Right cardiac atrium (tissue), 5 donors: Measurements from ENCODE around the gene SYMPK. TPM values are rescaled to one million over a fixed set of nuclear protein-coding genes. Genes with fewer than 3 reads are reported as not detected.

Experiments used
- ATAC-seq, 2 donors: fragments of 200-7000 bp; cut with Tn5 transposase; one replicate each; pipeline versions ENCODE4 v1.8.0 to v1.9.1; 2020; ENCODE audit warnings: moderate library complexity in 2 of 2, mild to moderate bottlenecking in 1 of 2
- DNase-seq, 3 donors: peaks; one replicate each; pipeline ENCODE4 v3.0.0-alpha.2; 2020
- H3K27ac ChIP-seq: one replicate; pipeline ENCODE4 v1.5.1; 2013; ENCODE audit warnings: mild to moderate bottlenecking, low read length, control low read depth, moderate library complexity
- H3K27me3 ChIP-seq: one replicate; pipeline ENCODE4 v1.6.1; 2013; ENCODE audit not compliant: control insufficient read depth, insufficient read depth
- H3K4me1 ChIP-seq: one replicate; pipeline ENCODE4 v1.6.1; 2013; ENCODE audit warnings: low read length; ENCODE audit not compliant: control insufficient read depth, insufficient read depth
- H3K4me3 ChIP-seq: one replicate; pipeline ENCODE4 v1.5.1; 2013; ENCODE audit warnings: low read length, control low read depth
- H3K9me3 ChIP-seq: one replicate; pipeline ENCODE4 v1.6.1; 2013; ENCODE audit warnings: low read length; ENCODE audit not compliant: control insufficient read depth
- WGBS: extraction: QIAGEN DNeasy Blood & Tissue Kit; methylation state at CpG from one replicate; pipeline ENCODE4 v1.1.7; 2013; 5-methylcytosine and 5-hydroxymethylcytosine counted together
- intact Hi-C, 4 donors: fragments of 100-400 bp; cut with DNase I; formaldehyde crosslinking; loops; one replicate each; pipeline versions ENCODE4 v1.11.0 to v1.14.0; 2022 to 2023
- polyA plus RNA-seq: library from polyadenylated mRNA; stranded (reverse); fragments of 200-250 nt; gene quantifications from one replicate; pipeline ENCODE4 v1.2.3, GENCODE V29; 2013
- total RNA-seq, 4 donors: library from RNA; stranded (reverse); fragmentation: NEBNext Ultra II Directional; extraction: Animal tissue kit (Norgen Biotek cat#: 25700); gene quantifications; one replicate each; pipeline ENCODE4 v1.2.1, GENCODE V29; 2021
- donor health status: healthy with polysubstance abuse.
- donor health status: DM: no; HTN: yes; CAD: no.
- donor health status: DM: no; HTN: no; CAD: no.
- donor health status: DM: no; HTN: yes; CAD: no; lungs with severe emphysema.
- donor health status: DM: yes; HTN: yes; CAD: no.

SYMPK gene
- total and polyA plus RNA-seq, 5 donors: 23.5 to 40.4 (median 33.6) TPM

- WGBS: 35% methylated on average over 26 of the region's 26 CpGs
- no peaks in the 10 kb centered on the region for H3K27me3 ChIP-seq
- H3K4me1 ChIP-seq: peaks cover 3% of the 10 kb centered on the region
- peak; percentile 52 to 66 for ATAC-seq
- peak overlapping the region; percentile 50 for H3K4me3 ChIP-seq
- H3K27ac ChIP-seq: peak overlapping the region; percentile 94
- intact Hi-C loops: no loop called here
- H3K9me3 ChIP-seq: no peaks in the 10 kb centered on the region
- peak; percentile 78 to 93 (median 90) for DNase-seq
Observed at GRCh38 chr19:45782820-45783785, 79.8 kb downstream of the SYMPK start.

- peak within 1 kb of the TSS; percentile 50 for H3K4me3 ChIP-seq
- peak within 1 kb of the TSS; percentile 94 for H3K27ac ChIP-seq
- H3K27me3 ChIP-seq: no peaks in the 10 kb centered on the region
- H3K9me3 ChIP-seq: no peaks in the 10 kb centered on the region
- 14% methylated on average over 18 of the region's 18 CpGs for WGBS
- intact Hi-C loops: no loop called here
- peaks cover 3% of the 10 kb centered on the region for H3K4me1 ChIP-seq
- DNase-seq (peak; percentile 71 to 92 (median 87)), ATAC-seq (peak; percentile 63 to 74)
Observed at GRCh38 chr19:45782162-45782691, 80.7 kb downstream of the SYMPK start, which contains the start of gene DMPK. DMPK (minus strand) TSS chr19:45782490; CDS start chr19:45782352, 138 bp downstream.

GRCh38 chr19:45781214-45782161, 81.5 kb downstream of the SYMPK start:
- ATAC-seq: peak; percentile 0 to 8

GRCh38 chr19:45780448-45781213, 82.3 kb downstream of the SYMPK start:
- Histone ChIP-seq H3K9me3 (no peaks in the 10 kb centered on the region), H3K27ac (peak overlapping the region; percentile 71), H3K27me3 (no peaks in the 10 kb centered on the region), H3K4me1 (peaks cover 3% of the 10 kb centered on the region), H3K4me3 (peak overlapping the region; percentile 50)
- intact Hi-C loops: no loop called here
- WGBS: 20% methylated on average over 13 of the region's 13 CpGs
- no peak for DNase-seq
- ATAC-seq: no peak

More at GRCh38 chr19:45781214-45782161, 81.5 kb downstream of the SYMPK start:
- H3K27ac ChIP-seq: peak overlapping the region; percentile 79
- no peaks in the 10 kb centered on the region for H3K9me3 ChIP-seq
- WGBS: 39% methylated on average over 17 of the region's 17 CpGs
- DNase-seq: peak in 2 of 3 donors; percentile 46 to 66
- H3K4me3 ChIP-seq: peak overlapping the region; percentile 50
- H3K27me3 ChIP-seq: no peaks in the 10 kb centered on the region
- intact Hi-C loops: no loop called here
- peaks cover 3% of the 10 kb centered on the region for H3K4me1 ChIP-seq

DNA sequence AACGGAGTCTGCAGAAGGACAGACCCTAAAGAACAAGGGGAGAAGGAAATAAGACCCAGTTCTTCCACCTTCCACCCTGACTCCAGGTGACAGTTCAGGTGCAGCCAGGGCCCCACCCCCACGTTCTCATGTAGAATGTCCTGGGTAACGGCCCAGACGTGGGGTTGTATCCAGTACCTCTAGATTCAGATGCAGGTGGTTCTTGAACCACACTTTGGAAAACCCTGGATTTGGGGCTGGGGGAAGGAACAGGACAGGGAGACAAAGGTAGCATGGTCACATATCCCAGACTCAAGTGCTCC, 82.8 kb downstream of the SYMPK start:
- Histone ChIP-seq H3K27me3 (no peaks in the 10 kb centered on the region), H3K27ac (no peak overlapping the region), H3K4me1 (peaks cover 3% of the 10 kb centered on the region), H3K4me3 (peak overlapping the region; percentile 50), H3K9me3 (no peaks in the 10 kb centered on the region)
- no peak for ATAC-seq
- 52% methylated on average over 4 of the region's 4 CpGs for WGBS
- DNase-seq: peak in 1 of 3 donors; percentile 48
- intact Hi-C loops: no loop called here

GRCh38 chr19:45779231-45780145, 83.5 kb downstream of the SYMPK start:
- no peak overlapping the region for H3K27ac ChIP-seq
- peak; percentile 80 to 94 (median 92) for DNase-seq
- intact Hi-C loops: no loop called here
- H3K9me3 ChIP-seq: no peaks in the 10 kb centered on the region
- no peak overlapping the region for H3K4me3 ChIP-seq
- H3K4me1 ChIP-seq: no peaks in the 10 kb centered on the region
- WGBS: 21% methylated on average over 48 of the region's 48 CpGs
- ATAC-seq: peak; percentile 59 to 66
- H3K27me3 ChIP-seq: no peaks in the 10 kb centered on the region

GRCh38 chr19:45778010-45778661, 84.8 kb downstream of the SYMPK start:
- Histone ChIP-seq H3K4me1 (no peaks in the 10 kb centered on the region), H3K4me3 (no peak overlapping the region), H3K9me3 (no peaks in the 10 kb centered on the region), H3K27me3 (no peaks in the 10 kb centered on the region), H3K27ac (no peak overlapping the region)
- 94% methylated on average over 28 of the region's 28 CpGs for WGBS
- DNase-seq: peak in 1 of 3 donors; percentile 65
- intact Hi-C loops: no loop called here
- ATAC-seq: no peak

DNA sequence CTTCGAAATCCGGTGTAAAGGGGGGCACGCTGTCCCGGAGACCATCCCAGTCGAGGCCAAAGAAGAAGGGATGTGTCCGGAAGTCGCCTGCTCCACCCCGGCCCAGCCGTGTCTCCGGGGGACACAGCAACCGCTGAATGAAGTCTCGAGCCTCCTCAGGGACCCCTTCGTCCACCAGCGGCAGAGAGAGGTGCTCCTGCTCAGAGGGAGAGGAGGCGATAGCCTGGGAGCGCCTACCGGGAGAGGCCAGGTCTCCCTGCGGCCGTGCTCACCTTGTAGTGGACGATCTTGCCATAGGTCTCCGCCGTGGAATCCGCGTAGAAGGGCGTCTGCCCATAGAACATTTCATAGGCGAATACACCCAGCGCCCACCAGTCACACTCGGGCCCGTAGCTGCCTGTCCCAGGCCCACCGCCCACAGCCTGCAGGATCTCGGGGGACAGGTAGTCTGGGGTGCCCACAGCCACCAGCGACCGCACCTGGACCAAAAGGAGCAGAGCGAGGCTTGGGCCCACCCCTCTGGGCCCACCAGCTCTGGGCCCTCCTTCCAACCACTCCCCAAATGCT, 85.5 kb downstream of the SYMPK start:
- DNase-seq (peak in 1 of 3 donors; percentile 58), ATAC-seq (no peak)
- no peak overlapping the region for H3K4me3 ChIP-seq
- WGBS: 93% methylated on average over 34 of the region's 34 CpGs
- H3K4me1 ChIP-seq: no peaks in the 10 kb centered on the region
- H3K27ac ChIP-seq: no peak overlapping the region
- H3K27me3 ChIP-seq: no peaks in the 10 kb centered on the region
- intact Hi-C loops: no loop called here
- H3K9me3 ChIP-seq: no peaks in the 10 kb centered on the region

DNA sequence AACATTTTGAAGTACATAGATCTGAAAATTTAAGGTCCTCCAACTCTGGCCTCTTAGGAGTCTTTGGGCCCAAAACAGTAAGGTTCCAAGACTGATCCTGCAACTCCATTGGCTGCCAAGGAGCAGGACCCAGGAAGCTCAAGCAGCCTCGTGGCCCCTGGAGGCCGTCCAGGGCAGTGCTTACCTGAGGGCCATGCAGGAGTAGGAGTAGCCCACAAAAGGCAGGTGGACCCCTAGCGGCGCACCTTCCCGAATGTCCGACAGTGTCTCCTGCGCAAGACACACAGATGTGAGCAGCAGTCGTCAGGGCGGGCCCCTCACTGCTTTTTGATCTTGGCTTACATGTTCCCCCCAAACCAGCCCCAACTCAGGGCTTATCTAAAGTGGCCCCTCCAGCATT, 88.2 kb downstream of the SYMPK start:
- no peak for ATAC-seq
- DNase-seq: no peak
- WGBS: 91% methylated on average over 9 of the region's 9 CpGs
- intact Hi-C loops: no loop called here
- H3K9me3 ChIP-seq: no peaks in the 10 kb centered on the region
- H3K4me1 ChIP-seq: no peaks in the 10 kb centered on the region
- no peak overlapping the region for H3K27ac ChIP-seq
- H3K27me3 ChIP-seq: no peaks in the 10 kb centered on the region
- H3K4me3 ChIP-seq: no peak overlapping the region
